GM13977 (cell line): ENCODE data around the gene DHX30.
"Not testable (repeated sequence)": the region's sequence is repeated elsewhere in the genome, so short reads cannot be mapped to it uniquely, and the experiment has no call there.

ENCODE experiments used
- DNase-seq: peaks from one replicate; pipeline ENCODE4 v3.0.0; 2012; ENCODE audit warnings: low spot score
- CTCF ChIP-seq: IDR thresholded peaks from 2 replicates; pipeline ENCODE4 v1.5.1; 2012; ENCODE audit warnings: mild to moderate bottlenecking, control low read depth; ENCODE audit not compliant: insufficient read depth; ENCODE audit errors: extremely low read depth, missing control alignments
- in situ Hi-C: fragments of 300-500 bp; cut with MboI; formaldehyde crosslinking; loops from one replicate; pipeline ENCODE4 v1.12.0; 2022; ENCODE audit warnings: low sequenced_read_pairs, low pct_unique_long_range_greater_than_20kb, mixed read lengths, inconsistent platforms; ENCODE audit not compliant: unreplicated experiment

The DHX30 gene

GRCh38 chr3:47803480-47804025 lies 615 bp downstream of the DHX30 start:
- in situ Hi-C loops, result no loop called here
- TF ChIP-seq CTCF, result no peak
- no peak for DNase-seq

- in situ Hi-C loops, result no loop called here
- TF ChIP-seq CTCF, result no peak
- DNase-seq, result no peak
Observed at GRCh38 chr3:47804577-47804976, 1.6 kb downstream of the DHX30 start.

GRCh38 chr3:47813551-47814177 lies 10.7 kb downstream of the DHX30 start:
- peak; percentile 20 for DNase-seq
- no peak for TF ChIP-seq CTCF
- in situ Hi-C loops, result no loop called here

GRCh38 chr3:47817609-47818008 lies 14.7 kb downstream of the DHX30 start:
- no peak for TF ChIP-seq CTCF
- in situ Hi-C loops, result no loop called here

GRCh38 chr3:47824541-47825473 lies 21.9 kb downstream of the DHX30 start:
- peak; percentile 96 for DNase-seq
- in situ Hi-C loops, result no loop called here
- peak; percentile 94 for TF ChIP-seq CTCF

More at GRCh38 chr3:47817609-47818008, 14.7 kb downstream of the DHX30 start:
- peak; percentile 14 for DNase-seq

GRCh38 chr3:47825590-47825989 lies 22.7 kb downstream of the DHX30 start:
- TF ChIP-seq CTCF, result no peak
- no peak for DNase-seq
- in situ Hi-C loops, result no loop called here

GRCh38 chr3:47829482-47829881 lies 26.5 kb downstream of the DHX30 start:
- DNase-seq, in situ Hi-C loops: not testable (repeated sequence)
